Measurements from ENCODE around the gene TOGARAM1.

The TOGARAM1 gene

DNA sequence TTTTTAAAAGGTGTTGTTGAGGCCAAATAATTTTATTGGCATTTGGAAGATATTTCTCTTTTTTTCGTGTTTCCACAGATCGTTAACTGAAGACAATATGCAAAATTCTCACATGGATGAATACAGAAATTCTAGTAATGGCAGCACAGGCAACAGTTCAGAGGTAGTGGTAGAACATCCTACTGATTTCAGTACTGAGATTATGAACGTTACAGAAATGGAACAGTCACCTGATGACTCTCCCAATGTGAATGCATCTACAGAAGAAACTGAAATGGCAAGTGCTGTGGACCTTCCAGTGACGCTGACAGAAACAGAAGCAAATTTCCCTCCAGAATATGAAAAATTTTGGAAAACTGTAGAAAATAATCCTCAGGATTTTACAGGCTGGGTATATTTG is 133.2 kb downstream of the TOGARAM1 start:
- H4K8ac ChIP-seq (ENCODE audit: low read depth, low read length), result no peak overlapping the region
- H2BK15ac ChIP-seq (replicated peaks; ENCODE audit: low read depth), result no peak overlapping the region
- no peak for DNase-seq
- H3K4me2 ChIP-seq (ENCODE audit: low read length), result no peak overlapping the region
- H3K23ac ChIP-seq (ENCODE audit: low read length), result no peak overlapping the region
- H2BK120ac ChIP-seq (ENCODE audit: low read depth, low read length), result no peak overlapping the region
- H2AK5ac ChIP-seq (ENCODE audit: low read length), result no peak overlapping the region
- no peaks in the 10 kb centered on the region for H3K27me3 ChIP-seq (ENCODE audit: insufficient read depth, low read length, poor library complexity)
- no peak overlapping the region for H2BK5ac ChIP-seq (ENCODE audit: low read length)
- H3K4ac ChIP-seq (ENCODE audit: low read depth, low read length), result no peak overlapping the region
- H3K79me1 ChIP-seq (ENCODE audit: low read length), result peaks cover 10% of the 10 kb centered on the region
- H3K79me2 ChIP-seq (ENCODE audit: control insufficient read depth, insufficient read depth, low read length), result peaks cover 18% of the 10 kb centered on the region
- H4K5ac ChIP-seq (ENCODE audit: low read length), result no peak overlapping the region
- no peak overlapping the region for H3K18ac ChIP-seq (ENCODE audit: low read length)
- peaks cover 5% of the 10 kb centered on the region for H3K36me3 ChIP-seq (ENCODE audit: control insufficient read depth, insufficient read depth, low read length)
- H3K27ac ChIP-seq (ENCODE audit: low read depth, low read length), result no peak overlapping the region
- no peak overlapping the region for H3K4me3 ChIP-seq (ENCODE audit: low read length)
- H3K4me1 ChIP-seq (ENCODE audit: control insufficient read depth, low read depth, low read length), result no peaks in the 10 kb centered on the region
- no peak overlapping the region for H3K56ac ChIP-seq (ENCODE audit: low read length)
- no CpG with 5 or more reads among the region's 4 CpGs for WGBS (ENCODE audit: extremely low coverage, insufficient coverage, low lambda C conversion rate)
- no peak overlapping the region for H3K9ac ChIP-seq (ENCODE audit: low read length)

DNA sequence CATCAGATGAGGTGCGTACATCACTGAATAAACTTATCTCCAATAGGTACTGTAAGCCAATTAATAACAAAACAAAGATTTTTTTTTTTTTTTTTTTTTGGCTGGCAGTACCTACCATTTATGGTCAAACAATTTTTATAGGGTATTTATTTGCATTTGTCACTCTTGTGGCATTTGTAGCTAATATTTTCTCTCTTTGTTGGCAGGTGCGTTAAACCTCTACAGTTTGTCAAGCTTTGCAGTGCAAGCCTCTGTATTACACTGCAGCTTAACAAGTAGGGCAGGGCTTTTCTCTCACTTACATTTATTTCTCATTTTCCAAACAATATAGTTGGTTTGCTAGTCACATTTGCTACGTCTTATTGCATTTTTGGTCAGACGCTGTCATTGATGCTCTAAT is 134.2 kb downstream of the TOGARAM1 start:
- no peak overlapping the region for H2BK5ac ChIP-seq (ENCODE audit: low read length)
- no peak overlapping the region for H3K4ac ChIP-seq (ENCODE audit: low read depth, low read length)
- H3K79me1 ChIP-seq (ENCODE audit: low read length), result peaks cover 7% of the 10 kb centered on the region
- H3K56ac ChIP-seq (ENCODE audit: low read length), result no peak overlapping the region
- H2BK120ac ChIP-seq (ENCODE audit: low read depth, low read length), result no peak overlapping the region
- H3K27ac ChIP-seq (ENCODE audit: low read depth, low read length), result no peak overlapping the region
- no peak overlapping the region for H4K8ac ChIP-seq (ENCODE audit: low read depth, low read length)
- peaks cover 9% of the 10 kb centered on the region for H3K79me2 ChIP-seq (ENCODE audit: control insufficient read depth, insufficient read depth, low read length)
- no peak overlapping the region for H4K5ac ChIP-seq (ENCODE audit: low read length)
- H3K23ac ChIP-seq (ENCODE audit: low read length), result no peak overlapping the region
- H3K4me2 ChIP-seq (ENCODE audit: low read length), result no peak overlapping the region
- peaks cover 5% of the 10 kb centered on the region for H3K36me3 ChIP-seq (ENCODE audit: control insufficient read depth, insufficient read depth, low read length)
- no peaks in the 10 kb centered on the region for H3K4me1 ChIP-seq (ENCODE audit: control insufficient read depth, low read depth, low read length)
- WGBS (ENCODE audit: extremely low coverage, insufficient coverage, low lambda C conversion rate), result no CpG with 5 or more reads among the region's 4 CpGs
- no peak overlapping the region for H2AK5ac ChIP-seq (ENCODE audit: low read length)
- H3K18ac ChIP-seq (ENCODE audit: low read length), result no peak overlapping the region
- no peak overlapping the region for H2BK15ac ChIP-seq (replicated peaks; ENCODE audit: low read depth)
- DNase-seq, result no peak
- no peak overlapping the region for H3K9ac ChIP-seq (ENCODE audit: low read length)
- H3K4me3 ChIP-seq (ENCODE audit: low read length), result no peak overlapping the region
- no peaks in the 10 kb centered on the region for H3K27me3 ChIP-seq (ENCODE audit: insufficient read depth, low read length, poor library complexity)

GRCh38 chr14:45103806-45104205 is 141.8 kb downstream of the TOGARAM1 start:
- no peaks in the 10 kb centered on the region for H3K4me1 ChIP-seq (ENCODE audit: control insufficient read depth, low read depth, low read length)
- H3K4me2 ChIP-seq (ENCODE audit: low read length), result no peak overlapping the region
- no peak overlapping the region for H2BK15ac ChIP-seq (replicated peaks; ENCODE audit: low read depth)
- H4K5ac ChIP-seq (ENCODE audit: low read length), result no peak overlapping the region
- no peak overlapping the region for H3K18ac ChIP-seq (ENCODE audit: low read length)
- no peak overlapping the region for H4K8ac ChIP-seq (ENCODE audit: low read depth, low read length)
- H3K4me3 ChIP-seq (ENCODE audit: low read length), result no peak overlapping the region
- no peak overlapping the region for H2BK120ac ChIP-seq (ENCODE audit: low read depth, low read length)
- no peak overlapping the region for H2BK5ac ChIP-seq (ENCODE audit: low read length)
- H3K56ac ChIP-seq (ENCODE audit: low read length), result no peak overlapping the region
- no peak overlapping the region for H2AK5ac ChIP-seq (ENCODE audit: low read length)
- no peaks in the 10 kb centered on the region for H3K79me1 ChIP-seq (ENCODE audit: low read length)
- H3K27me3 ChIP-seq (ENCODE audit: insufficient read depth, low read length, poor library complexity), result no peaks in the 10 kb centered on the region
- no peak overlapping the region for H3K4ac ChIP-seq (ENCODE audit: low read depth, low read length)
- no peak overlapping the region for H3K27ac ChIP-seq (ENCODE audit: low read depth, low read length)
- H3K36me3 ChIP-seq (ENCODE audit: control insufficient read depth, insufficient read depth, low read length), result peaks cover 3% of the 10 kb centered on the region
- no peaks in the 10 kb centered on the region for H3K79me2 ChIP-seq (ENCODE audit: control insufficient read depth, insufficient read depth, low read length)
- peak; percentile 10 for DNase-seq
- H3K9ac ChIP-seq (ENCODE audit: low read length), result no peak overlapping the region
- no peak overlapping the region for H3K23ac ChIP-seq (ENCODE audit: low read length)

GRCh38 chr14:45104561-45104960 is 142.6 kb downstream of the TOGARAM1 start:
- no peak overlapping the region for H3K4me2 ChIP-seq (ENCODE audit: low read length)
- H2BK120ac ChIP-seq (ENCODE audit: low read depth, low read length), result no peak overlapping the region
- H3K79me2 ChIP-seq (ENCODE audit: control insufficient read depth, insufficient read depth, low read length), result no peaks in the 10 kb centered on the region
- H2AK5ac ChIP-seq (ENCODE audit: low read length), result no peak overlapping the region
- peaks cover 3% of the 10 kb centered on the region for H3K36me3 ChIP-seq (ENCODE audit: control insufficient read depth, insufficient read depth, low read length)
- WGBS (ENCODE audit: extremely low coverage, insufficient coverage, low lambda C conversion rate), result 100% methylated on average over 1 of the region's 1 CpG
- no peak overlapping the region for H2BK15ac ChIP-seq (replicated peaks; ENCODE audit: low read depth)
- H3K23ac ChIP-seq (ENCODE audit: low read length), result no peak overlapping the region
- no peak overlapping the region for H2BK5ac ChIP-seq (ENCODE audit: low read length)
- H4K5ac ChIP-seq (ENCODE audit: low read length), result no peak overlapping the region
- H3K4me1 ChIP-seq (ENCODE audit: control insufficient read depth, low read depth, low read length), result no peaks in the 10 kb centered on the region
- no peak overlapping the region for H4K8ac ChIP-seq (ENCODE audit: low read depth, low read length)
- no peak for DNase-seq
- no peak overlapping the region for H3K9ac ChIP-seq (ENCODE audit: low read length)
- no peak overlapping the region for H3K27ac ChIP-seq (ENCODE audit: low read depth, low read length)
- no peaks in the 10 kb centered on the region for H3K27me3 ChIP-seq (ENCODE audit: insufficient read depth, low read length, poor library complexity)
- no peak overlapping the region for H3K4ac ChIP-seq (ENCODE audit: low read depth, low read length)
- no peak overlapping the region for H3K18ac ChIP-seq (ENCODE audit: low read length)
- H3K56ac ChIP-seq (ENCODE audit: low read length), result no peak overlapping the region
- H3K79me1 ChIP-seq (ENCODE audit: low read length), result no peaks in the 10 kb centered on the region
- no peak overlapping the region for H3K4me3 ChIP-seq (ENCODE audit: low read length)

DNA sequence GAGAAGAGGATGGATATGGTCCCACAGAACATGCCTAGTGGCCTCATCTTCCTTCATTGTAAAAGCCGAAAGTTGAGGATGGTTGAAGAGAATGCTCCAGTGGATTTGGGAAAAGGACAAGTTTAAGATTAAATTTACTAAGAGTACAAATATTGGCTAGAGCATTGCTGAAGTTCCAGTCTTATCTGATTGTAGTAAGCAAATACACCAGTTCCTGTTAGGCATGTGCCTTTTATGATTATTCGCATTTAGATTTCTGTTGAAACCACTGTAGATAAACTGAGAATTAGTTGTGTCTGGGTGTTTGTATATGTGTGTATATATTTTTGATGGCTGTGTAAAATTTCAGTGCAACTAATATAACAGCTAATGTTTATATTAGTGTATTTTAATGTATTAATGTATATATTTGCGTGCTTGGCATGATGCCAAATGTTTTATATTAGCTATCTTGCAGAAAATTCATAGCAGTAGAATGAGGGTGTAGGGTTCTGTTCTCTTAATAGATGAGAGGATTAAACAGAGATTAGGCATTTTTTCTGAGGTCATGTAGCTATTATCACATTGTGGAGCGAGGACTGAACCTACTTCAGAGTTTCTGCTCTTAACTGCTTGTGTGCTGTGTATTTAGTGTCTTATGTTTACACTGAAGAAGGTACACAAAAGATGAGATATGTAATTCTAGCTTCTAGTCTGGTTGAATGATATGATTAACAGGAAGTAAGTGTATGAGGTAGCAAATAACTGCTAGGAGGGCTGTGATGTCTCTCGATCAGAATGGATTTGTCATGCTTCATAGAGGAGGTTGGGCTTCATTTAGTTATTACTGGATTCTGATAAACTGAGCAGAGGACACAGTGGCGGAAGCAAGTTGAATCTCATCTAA is 151.1 kb downstream of the TOGARAM1 start:
- no peaks in the 10 kb centered on the region for H3K79me1 ChIP-seq (ENCODE audit: low read length)
- no peak overlapping the region for H3K27ac ChIP-seq (ENCODE audit: low read depth, low read length)
- 100% methylated on average over 1 of the region's 6 CpGs for WGBS (ENCODE audit: extremely low coverage, insufficient coverage, low lambda C conversion rate)

DNA sequence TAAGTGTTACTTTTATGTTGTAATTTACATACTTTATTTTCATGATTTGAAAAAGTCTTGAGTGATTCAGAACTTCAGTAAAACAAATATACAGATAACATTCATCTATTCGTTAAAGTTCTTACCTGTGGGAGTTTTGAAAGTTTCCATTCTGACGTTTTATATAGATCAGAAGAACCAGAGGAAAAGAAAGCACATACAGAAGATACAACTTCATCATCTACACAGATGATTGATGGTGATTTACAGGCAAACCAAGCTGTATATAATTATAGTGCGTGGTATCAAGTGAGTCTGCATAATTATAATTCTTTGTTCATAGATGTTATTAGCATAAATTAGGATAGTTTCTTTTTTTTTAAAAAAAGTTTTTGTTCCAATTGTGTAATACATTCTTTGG is 152.3 kb downstream of the TOGARAM1 start:
- H3K18ac ChIP-seq (ENCODE audit: low read length), result no peak overlapping the region
- no peak overlapping the region for H4K5ac ChIP-seq (ENCODE audit: low read length)
- no peak overlapping the region for H3K4me3 ChIP-seq (ENCODE audit: low read length)
- H3K36me3 ChIP-seq (ENCODE audit: control insufficient read depth, insufficient read depth, low read length), result peaks cover 3% of the 10 kb centered on the region
- no peaks in the 10 kb centered on the region for H3K27me3 ChIP-seq (ENCODE audit: insufficient read depth, low read length, poor library complexity)
- WGBS (ENCODE audit: extremely low coverage, insufficient coverage, low lambda C conversion rate), result no CpG with 5 or more reads among the region's 3 CpGs
- H2BK120ac ChIP-seq (ENCODE audit: low read depth, low read length), result no peak overlapping the region
- no peak overlapping the region for H2AK5ac ChIP-seq (ENCODE audit: low read length)
- no peak overlapping the region for H3K9ac ChIP-seq (ENCODE audit: low read length)
- no peak overlapping the region for H3K56ac ChIP-seq (ENCODE audit: low read length)
- H2BK15ac ChIP-seq (replicated peaks; ENCODE audit: low read depth), result no peak overlapping the region
- H3K4me1 ChIP-seq (ENCODE audit: control insufficient read depth, low read depth, low read length), result no peaks in the 10 kb centered on the region
- no peak overlapping the region for H4K8ac ChIP-seq (ENCODE audit: low read depth, low read length)
- H3K79me2 ChIP-seq (ENCODE audit: control insufficient read depth, insufficient read depth, low read length), result no peaks in the 10 kb centered on the region
- H3K4ac ChIP-seq (ENCODE audit: low read depth, low read length), result no peak overlapping the region
- no peak for DNase-seq
- H2BK5ac ChIP-seq (ENCODE audit: low read length), result no peak overlapping the region
- H3K4me2 ChIP-seq (ENCODE audit: low read length), result no peak overlapping the region
- H3K79me1 ChIP-seq (ENCODE audit: low read length), result no peaks in the 10 kb centered on the region
- H3K23ac ChIP-seq (ENCODE audit: low read length), result no peak overlapping the region
- no peak overlapping the region for H3K27ac ChIP-seq (ENCODE audit: low read depth, low read length)

More for the DNA sequence above, 151.1 kb downstream of the TOGARAM1 start:
- Histone ChIP-seq H3K4me3 (ENCODE audit: low read length) (no peak overlapping the region), H3K36me3 (ENCODE audit: control insufficient read depth, insufficient read depth, low read length) (peaks cover 3% of the 10 kb centered on the region), H3K4me2 (ENCODE audit: low read length) (no peak overlapping the region), H3K56ac (ENCODE audit: low read length) (no peak overlapping the region), H2BK120ac (ENCODE audit: low read depth, low read length) (no peak overlapping the region), H4K5ac (ENCODE audit: low read length) (no peak overlapping the region), H2AK5ac (ENCODE audit: low read length) (no peak overlapping the region), H3K79me2 (ENCODE audit: control insufficient read depth, insufficient read depth, low read length) (no peaks in the 10 kb centered on the region), H2BK15ac (replicated peaks; ENCODE audit: low read depth) (no peak overlapping the region), H3K27me3 (ENCODE audit: insufficient read depth, low read length, poor library complexity) (no peaks in the 10 kb centered on the region), H4K8ac (ENCODE audit: low read depth, low read length) (no peak overlapping the region), H3K9ac (ENCODE audit: low read length) (no peak overlapping the region), H3K18ac (ENCODE audit: low read length) (no peak overlapping the region), H3K23ac (ENCODE audit: low read length) (no peak overlapping the region), H3K4me1 (ENCODE audit: control insufficient read depth, low read depth, low read length) (no peaks in the 10 kb centered on the region), H2BK5ac (ENCODE audit: low read length) (no peak overlapping the region), H3K4ac (ENCODE audit: low read depth, low read length) (no peak overlapping the region)
- no peak for DNase-seq

Data from mesendoderm (in vitro differentiated cells).